ENCODE measurements around the gene SHB. TPM values are rescaled to one million over a fixed set of nuclear protein-coding genes. Genes with fewer than 3 reads are reported as not detected.

The SHB gene
- total and polyA plus RNA-seq, 2 of the 13 experiments (the other 11 are each of a cell fraction or from before 2014, with no cell fraction given) = 19.4 to 20.7 TPM

DNA sequence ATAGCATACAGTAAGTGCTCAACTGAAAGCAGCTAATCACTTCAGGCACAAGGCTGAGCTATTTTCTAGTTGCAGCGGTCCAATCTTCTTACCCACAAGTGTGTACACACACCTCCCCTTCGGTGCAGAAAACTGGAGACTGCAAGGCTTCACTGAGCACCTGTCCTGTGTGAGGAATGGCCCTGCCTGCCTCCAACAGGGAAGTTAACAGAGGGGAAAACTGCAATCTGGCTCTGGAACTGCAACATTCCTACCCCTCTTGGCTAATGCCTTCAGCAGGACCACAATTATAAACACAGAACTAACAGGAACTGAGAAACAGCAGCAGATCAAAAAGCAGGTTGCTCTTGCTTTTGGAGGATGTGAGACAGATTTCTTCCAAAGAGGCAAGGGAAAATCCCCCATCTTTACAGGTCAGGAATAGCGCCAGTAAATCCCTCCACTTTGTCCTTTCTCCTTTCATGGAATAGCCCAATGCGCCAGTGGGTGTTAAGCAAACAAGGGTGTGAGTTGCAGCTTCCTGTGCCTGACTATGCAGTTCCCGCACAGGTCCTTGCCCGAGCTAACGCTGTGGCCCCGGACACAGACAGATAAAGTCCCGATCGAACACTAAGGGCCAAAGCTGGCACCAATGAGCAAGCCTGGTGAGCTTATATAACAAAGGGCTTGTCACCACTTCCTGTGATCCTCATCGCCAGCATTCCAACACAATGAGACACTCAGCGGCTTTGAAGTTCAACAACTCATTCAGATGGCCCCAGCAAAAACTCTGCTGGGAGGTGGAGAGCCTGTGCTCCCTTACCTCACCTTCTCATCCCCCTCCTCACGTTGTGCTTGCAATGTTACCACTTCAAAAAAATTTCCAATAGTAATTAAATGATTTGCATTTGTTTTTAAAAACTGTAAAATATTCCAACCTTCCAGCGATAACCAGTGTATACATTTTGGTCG lies 21.5 kb downstream of the SHB start (continued):
- no peak for TF ChIP-seq ZNF660 (CRISPR knock-in tag; IDR thresholded peaks at IDR 0.05; ENCODE audit: borderline replicate concordance, low read depth)
- no peak for TF ChIP-seq PLRG1 (conservative IDR thresholded peaks at IDR 0.05)
- no peak for TF ChIP-seq ZNF510 (CRISPR knock-in tag; IDR thresholded peaks at IDR 0.05; ENCODE audit: low read depth)
- TF ChIP-seq, protein P1, sequence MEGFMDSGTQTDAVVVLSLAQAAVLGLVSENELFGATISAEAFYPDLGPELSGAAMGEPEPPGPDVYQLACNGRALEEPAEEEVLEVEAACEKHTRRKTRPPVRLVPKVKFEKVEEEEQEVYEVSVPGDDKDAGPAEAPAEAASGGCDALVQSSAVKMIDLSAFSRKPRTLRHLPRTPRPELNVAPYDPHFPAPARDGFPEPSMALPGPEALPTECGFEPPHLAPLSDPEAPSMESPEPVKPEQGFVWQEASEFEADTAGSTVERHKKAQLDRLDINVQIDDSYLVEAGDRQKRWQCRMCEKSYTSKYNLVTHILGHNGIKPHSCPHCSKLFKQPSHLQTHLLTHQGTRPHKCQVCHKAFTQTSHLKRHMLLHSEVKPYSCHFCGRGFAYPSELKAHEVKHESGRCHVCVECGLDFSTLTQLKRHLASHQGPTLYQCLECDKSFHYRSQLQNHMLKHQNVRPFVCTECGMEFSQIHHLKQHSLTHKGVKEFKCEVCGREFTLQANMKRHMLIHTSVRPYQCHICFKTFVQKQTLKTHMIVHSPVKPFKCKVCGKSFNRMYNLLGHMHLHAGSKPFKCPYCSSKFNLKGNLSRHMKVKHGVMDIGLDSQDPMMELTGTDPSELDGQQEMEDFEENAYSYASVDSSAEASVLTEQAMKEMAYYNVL (CRISPR knock-in tag; IDR thresholded peaks at IDR 0.05; ENCODE audit: borderline replicate concordance) = peak; percentile 95
- TF ChIP-seq, protein P2, sequence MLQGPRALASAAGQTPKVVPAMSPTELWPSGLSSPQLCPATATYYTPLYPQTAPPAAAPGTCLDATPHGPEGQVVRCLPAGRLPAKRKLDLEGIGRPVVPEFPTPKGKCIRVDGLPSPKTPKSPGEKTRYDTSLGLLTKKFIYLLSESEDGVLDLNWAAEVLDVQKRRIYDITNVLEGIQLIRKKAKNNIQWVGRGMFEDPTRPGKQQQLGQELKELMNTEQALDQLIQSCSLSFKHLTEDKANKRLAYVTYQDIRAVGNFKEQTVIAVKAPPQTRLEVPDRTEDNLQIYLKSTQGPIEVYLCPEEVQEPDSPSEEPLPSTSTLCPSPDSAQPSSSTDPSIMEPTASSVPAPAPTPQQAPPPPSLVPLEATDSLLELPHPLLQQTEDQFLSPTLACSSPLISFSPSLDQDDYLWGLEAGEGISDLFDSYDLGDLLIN (CRISPR knock-in tag; IDR thresholded peaks at IDR 0.05; ENCODE audit: borderline replicate concordance) = peak; percentile 72; the same call in 1 of the 2 replicates
- TF ChIP-seq, protein P3, sequence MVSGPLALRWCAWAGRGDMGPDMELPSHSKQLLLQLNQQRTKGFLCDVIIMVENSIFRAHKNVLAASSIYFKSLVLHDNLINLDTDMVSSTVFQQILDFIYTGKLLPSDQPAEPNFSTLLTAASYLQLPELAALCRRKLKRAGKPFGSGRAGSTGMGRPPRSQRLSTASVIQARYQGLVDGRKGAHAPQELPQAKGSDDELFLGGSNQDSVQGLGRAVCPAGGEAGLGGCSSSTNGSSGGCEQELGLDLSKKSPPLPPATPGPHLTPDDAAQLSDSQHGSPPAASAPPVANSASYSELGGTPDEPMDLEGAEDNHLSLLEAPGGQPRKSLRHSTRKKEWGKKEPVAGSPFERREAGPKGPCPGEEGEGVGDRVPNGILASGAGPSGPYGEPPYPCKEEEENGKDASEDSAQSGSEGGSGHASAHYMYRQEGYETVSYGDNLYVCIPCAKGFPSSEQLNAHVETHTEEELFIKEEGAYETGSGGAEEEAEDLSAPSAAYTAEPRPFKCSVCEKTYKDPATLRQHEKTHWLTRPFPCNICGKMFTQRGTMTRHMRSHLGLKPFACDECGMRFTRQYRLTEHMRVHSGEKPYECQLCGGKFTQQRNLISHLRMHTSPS (CRISPR knock-in tag; IDR thresholded peaks at IDR 0.05; ENCODE audit: low read depth) = peak; percentile 97
- TF ChIP-seq, protein P4, sequence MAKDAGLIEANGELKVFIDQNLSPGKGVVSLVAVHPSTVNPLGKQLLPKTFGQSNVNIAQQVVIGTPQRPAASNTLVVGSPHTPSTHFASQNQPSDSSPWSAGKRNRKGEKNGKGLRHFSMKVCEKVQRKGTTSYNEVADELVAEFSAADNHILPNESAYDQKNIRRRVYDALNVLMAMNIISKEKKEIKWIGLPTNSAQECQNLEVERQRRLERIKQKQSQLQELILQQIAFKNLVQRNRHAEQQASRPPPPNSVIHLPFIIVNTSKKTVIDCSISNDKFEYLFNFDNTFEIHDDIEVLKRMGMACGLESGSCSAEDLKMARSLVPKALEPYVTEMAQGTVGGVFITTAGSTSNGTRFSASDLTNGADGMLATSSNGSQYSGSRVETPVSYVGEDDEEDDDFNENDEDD (CRISPR knock-in tag; IDR thresholded peaks at IDR 0.05; ENCODE audit: borderline replicate concordance) = peak; percentile 76
- 0 out of 2 replicates have a peak, but pooled peaks have one; percentile 42 for TF ChIP-seq ZC3H4 (CRISPR knock-in tag; IDR thresholded peaks at IDR 0.05; ENCODE audit: borderline replicate concordance)
- peak; percentile 92 for TF ChIP-seq HDAC1 (CRISPR knock-in tag; IDR thresholded peaks at IDR 0.05)
- no peak; the same call in 1 of the 2 replicates for TF ChIP-seq YEATS2 (CRISPR knock-in tag; IDR thresholded peaks at IDR 0.05; ENCODE audit: borderline replicate concordance)
- TF ChIP-seq, protein P5, sequence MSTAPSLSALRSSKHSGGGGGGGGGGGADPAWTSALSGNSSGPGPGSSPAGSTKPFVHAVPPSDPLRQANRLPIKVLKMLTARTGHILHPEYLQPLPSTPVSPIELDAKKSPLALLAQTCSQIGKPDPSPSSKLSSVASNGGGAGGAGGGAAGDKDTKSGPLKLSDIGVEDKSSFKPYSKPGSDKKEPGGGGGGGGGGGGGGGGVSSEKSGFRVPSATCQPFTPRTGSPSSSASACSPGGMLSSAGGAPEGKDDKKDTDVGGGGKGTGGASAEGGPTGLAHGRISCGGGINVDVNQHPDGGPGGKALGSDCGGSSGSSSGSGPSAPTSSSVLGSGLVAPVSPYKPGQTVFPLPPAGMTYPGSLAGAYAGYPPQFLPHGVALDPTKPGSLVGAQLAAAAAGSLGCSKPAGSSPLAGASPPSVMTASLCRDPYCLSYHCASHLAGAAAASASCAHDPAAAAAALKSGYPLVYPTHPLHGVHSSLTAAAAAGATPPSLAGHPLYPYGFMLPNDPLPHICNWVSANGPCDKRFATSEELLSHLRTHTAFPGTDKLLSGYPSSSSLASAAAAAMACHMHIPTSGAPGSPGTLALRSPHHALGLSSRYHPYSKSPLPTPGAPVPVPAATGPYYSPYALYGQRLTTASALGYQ (CRISPR knock-in tag; IDR thresholded peaks at IDR 0.05) = peak; percentile 90; the same call in 1 of the 2 replicates
- TF ChIP-seq, protein P6, sequence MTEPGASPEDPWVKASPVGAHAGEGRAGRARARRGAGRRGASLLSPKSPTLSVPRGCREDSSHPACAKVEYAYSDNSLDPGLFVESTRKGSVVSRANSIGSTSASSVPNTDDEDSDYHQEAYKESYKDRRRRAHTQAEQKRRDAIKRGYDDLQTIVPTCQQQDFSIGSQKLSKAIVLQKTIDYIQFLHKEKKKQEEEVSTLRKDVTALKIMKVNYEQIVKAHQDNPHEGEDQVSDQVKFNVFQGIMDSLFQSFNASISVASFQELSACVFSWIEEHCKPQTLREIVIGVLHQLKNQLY (CRISPR knock-in tag; IDR thresholded peaks at IDR 0.05) = peak; percentile 80
- no peak for TF ChIP-seq DNMT1 (CRISPR knock-in tag; IDR thresholded peaks at IDR 0.05)
- TF ChIP-seq ZNF530 (CRISPR knock-in tag; IDR thresholded peaks at IDR 0.05; ENCODE audit: low read depth) = no peak
- TF ChIP-seq MTA3 (CRISPR knock-in tag; IDR thresholded peaks at IDR 0.05) = no peak
- 0 out of 2 replicates have a peak, but pooled peaks have one; percentile 41 for TF ChIP-seq RELA (CRISPR knock-in tag; IDR thresholded peaks at IDR 0.05)
- TF ChIP-seq, protein P7, sequence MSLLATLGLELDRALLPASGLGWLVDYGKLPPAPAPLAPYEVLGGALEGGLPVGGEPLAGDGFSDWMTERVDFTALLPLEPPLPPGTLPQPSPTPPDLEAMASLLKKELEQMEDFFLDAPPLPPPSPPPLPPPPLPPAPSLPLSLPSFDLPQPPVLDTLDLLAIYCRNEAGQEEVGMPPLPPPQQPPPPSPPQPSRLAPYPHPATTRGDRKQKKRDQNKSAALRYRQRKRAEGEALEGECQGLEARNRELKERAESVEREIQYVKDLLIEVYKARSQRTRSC (CRISPR knock-in tag; IDR thresholded peaks at IDR 0.05; ENCODE audit: low read depth) = no peak
- peak; percentile 95 for TF ChIP-seq RARA (CRISPR knock-in tag; IDR thresholded peaks at IDR 0.05)
- no peak for TF ChIP-seq XBP1 (CRISPR knock-in tag; IDR thresholded peaks at IDR 0.05)

Data from HepG2 (cell line).